GM12873 (cell line): ENCODE measurements around the gene BICC1.

ENCODE experiments used
- TF ChIP-seq, protein P1 (sequence below): IDR thresholded peaks from 2 replicates; pipeline ENCODE4 v1.5.1; 2012; ENCODE audit warnings: low read depth, mild to moderate bottlenecking, moderate library complexity, low read length, control low read depth; ENCODE audit not compliant: insufficient read depth; ENCODE audit errors: missing control alignments

The BICC1 gene

DNA sequence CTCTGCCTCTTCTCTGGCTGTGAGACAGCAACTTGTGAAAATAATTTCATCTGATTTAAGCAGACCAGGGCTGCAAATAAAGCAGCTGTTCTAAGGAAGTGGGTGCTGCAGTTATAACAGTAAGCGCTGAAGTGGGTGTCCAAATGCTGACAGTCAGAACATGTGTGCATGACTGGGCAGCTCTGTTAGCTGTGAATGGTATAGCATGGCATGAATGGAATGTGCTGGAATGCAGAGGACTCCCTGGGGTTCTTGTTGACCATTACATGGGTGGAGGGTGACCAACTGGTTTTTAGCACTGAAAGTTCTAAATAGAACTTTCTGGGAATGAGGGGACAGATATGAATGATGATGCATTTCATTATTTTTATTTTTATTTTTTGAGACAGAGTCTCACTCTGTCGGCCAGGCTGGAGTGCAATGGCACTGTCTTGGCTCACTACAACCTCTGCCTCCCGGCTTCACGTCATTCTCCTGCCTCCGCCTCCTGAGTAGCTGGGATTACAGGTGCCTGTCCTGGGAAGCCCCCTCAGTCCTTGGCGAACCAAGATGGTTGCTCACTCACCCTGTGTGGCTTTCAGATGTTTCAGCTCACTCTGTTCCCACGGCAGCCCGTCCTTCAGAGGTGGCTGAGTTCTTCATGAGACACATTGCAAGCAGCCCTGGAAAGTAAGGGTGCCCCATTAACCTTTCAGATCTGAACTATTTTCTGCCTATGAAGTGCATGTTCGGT lies 344.0 kb downstream of the BICC1 start:
- TF ChIP-seq, protein P1, sequence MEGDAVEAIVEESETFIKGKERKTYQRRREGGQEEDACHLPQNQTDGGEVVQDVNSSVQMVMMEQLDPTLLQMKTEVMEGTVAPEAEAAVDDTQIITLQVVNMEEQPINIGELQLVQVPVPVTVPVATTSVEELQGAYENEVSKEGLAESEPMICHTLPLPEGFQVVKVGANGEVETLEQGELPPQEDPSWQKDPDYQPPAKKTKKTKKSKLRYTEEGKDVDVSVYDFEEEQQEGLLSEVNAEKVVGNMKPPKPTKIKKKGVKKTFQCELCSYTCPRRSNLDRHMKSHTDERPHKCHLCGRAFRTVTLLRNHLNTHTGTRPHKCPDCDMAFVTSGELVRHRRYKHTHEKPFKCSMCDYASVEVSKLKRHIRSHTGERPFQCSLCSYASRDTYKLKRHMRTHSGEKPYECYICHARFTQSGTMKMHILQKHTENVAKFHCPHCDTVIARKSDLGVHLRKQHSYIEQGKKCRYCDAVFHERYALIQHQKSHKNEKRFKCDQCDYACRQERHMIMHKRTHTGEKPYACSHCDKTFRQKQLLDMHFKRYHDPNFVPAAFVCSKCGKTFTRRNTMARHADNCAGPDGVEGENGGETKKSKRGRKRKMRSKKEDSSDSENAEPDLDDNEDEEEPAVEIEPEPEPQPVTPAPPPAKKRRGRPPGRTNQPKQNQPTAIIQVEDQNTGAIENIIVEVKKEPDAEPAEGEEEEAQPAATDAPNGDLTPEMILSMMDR = no peak

DNA sequence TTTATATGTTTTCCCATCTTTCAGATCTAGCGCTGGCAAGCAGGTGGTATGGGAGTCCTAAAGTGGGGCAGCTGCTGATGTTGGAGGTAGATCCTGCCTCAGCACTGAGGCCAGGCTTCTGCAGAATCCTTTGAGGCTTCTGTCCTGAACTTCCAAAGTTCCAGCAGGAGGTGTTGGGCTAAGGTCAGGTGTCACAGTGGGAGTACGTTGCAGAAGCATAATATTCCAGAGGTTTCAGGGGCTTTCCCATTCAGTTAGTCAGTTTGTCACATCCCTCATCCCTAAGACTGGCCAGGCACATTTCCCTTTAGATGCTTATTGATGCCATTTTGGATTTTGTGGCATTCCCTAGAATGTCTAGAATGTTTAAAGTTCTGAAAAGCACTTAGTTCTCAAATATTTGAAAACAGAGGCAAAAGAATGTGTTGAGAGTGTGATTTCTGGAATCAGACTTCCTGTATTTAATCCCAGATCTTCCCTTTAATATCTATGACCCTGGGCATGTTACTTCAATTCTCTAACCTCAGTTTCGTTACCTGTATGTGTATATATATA lies 344.7 kb downstream of the BICC1 start:
- TF ChIP-seq, protein P1 = no peak

DNA sequence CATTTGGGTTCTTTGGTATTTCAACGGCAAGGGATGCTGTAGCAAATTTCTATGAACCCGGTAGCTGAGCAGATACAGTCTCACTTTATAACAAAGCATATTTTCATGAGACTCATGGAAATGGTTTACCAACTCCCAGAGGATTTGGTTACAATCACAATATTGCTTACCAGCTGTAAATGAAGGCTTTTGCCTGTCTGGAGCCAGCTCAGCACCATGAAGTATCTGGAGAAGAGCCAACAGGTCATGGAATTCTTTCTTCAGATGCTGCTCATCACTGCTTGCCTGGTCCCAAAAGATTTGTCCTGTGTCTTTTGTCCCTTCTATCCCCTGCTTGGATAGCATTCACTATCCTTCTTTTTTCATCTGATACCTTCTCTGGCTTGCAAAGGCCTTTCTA lies 346.9 kb downstream of the BICC1 start:
- TF ChIP-seq, protein P1 = no peak

DNA sequence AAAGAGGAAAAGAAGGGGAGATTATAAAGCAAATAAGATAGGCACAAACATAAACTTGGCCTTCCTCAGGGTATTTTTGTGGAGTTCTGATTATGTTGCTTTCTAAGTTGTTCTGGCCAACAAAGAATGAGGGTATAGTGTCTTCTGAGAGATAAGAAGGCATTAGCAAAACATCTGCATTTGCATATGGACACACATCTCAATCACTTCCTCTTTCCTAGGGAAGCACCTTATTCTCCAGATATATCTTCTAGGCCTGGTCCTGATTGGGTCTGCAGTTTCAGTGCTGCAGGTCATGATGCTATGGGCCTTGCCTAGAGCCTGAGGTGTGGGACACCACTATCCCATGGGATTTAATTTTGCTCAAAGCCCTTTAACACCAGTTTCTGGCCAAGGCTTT lies 355.0 kb downstream of the BICC1 start:
- TF ChIP-seq, protein P1 = no peak

DNA sequence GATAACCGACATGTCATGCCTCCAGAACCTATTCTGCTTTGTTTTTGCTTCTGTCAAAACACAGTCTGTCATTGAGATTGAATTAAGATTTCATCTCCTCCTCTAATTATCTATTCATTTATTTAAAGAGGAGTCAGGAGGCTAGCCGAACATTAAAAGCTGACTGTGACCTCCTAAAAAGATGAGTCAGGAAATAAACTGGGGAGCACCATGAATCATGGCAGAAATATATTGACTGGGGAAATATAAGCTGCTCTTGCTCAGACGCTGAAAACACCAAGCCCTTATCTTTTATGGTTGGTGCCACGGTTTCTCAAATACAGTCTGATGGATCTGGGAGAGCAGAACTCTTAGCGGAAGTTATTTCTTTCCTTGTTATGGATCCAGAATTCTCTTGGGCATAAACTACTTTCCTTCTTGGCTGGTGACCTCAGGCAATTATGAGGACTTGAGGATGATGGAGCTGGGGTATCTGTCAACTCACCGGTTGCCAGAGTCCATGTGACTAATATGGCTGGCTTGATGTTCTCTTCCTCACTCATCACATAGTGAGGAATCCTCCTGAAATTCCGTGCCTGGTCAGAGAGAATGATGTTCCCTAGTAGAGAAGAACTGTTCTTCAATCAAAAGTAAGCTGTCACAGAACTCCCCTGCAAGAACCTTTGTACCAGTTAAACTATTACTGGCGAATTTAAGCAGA lies 356.2 kb downstream of the BICC1 start:
- TF ChIP-seq, protein P1 = no peak

DNA sequence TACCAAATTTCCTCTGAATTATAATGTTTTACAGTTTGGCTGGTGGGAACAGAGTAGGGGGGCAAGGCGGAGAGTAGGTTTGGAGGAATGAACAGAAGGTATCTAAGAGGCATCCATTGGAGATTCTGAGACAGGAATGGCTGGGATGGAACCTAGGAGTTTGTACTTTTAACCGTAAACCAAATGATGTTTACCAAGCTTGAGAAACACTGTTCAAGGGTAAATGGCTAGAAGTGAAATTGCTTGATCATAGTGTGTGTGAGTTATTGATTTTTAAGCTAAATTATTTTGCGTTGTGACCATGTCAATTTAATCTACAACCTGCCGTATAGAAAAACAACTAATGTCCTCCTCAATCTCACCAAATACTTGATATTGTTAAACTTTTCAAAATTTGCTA lies 357.4 kb downstream of the BICC1 start:
- TF ChIP-seq, protein P1 = no peak

DNA sequence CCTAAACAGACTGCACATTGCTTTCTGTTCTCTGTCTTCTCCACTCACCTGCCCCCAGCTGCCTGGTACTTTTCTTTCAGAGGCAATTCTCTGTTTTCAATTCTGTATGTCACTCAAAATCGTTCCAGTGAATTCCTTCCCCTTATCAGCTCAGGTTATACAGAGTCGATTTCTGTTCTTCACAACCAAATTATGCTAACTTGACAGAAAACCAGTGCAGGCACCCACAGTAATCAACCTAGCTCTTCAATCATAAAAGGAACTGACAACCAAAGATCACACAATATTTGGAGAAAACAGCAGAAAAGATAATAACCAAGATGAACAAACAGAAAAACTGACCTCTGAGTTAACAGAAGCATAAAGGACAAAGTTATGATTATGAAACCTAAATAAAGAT lies 360.5 kb downstream of the BICC1 start:
- TF ChIP-seq, protein P1 = no peak
